Astrocyte (in vitro differentiated cells and primary cell): Measurements from ENCODE around the gene FGF23. TPM values are rescaled to one million over a fixed set of nuclear protein-coding genes. Genes with fewer than 3 reads are reported as not detected.

ENCODE experiments used
- DNase-seq: peaks from one replicate; pipeline ENCODE4 v3.0.0-alpha.2; 2010; ENCODE audit warnings: low read depth
- FAIRE-seq: peaks from 2 replicates; lab custom pipeline; 2011; peaks lifted over from hg19 to GRCh38; lab: Jason Lieb, UNC
- H2AFZ ChIP-seq: 2 replicates; pipeline ENCODE4 v1.6.0; 2012; ENCODE audit warnings: low read depth, low read length, inconsistent platforms
- H3K27ac ChIP-seq: 2 replicates; pipeline ENCODE4 v1.5.1; 2011; ENCODE audit warnings: low read depth, low read length, inconsistent platforms
- H3K27me3 ChIP-seq: 2 replicates; pipeline ENCODE4 v1.6.0; 2011; ENCODE audit warnings: low read length, inconsistent platforms; ENCODE audit not compliant: insufficient read depth
- H3K36me3 ChIP-seq: 2 replicates; pipeline ENCODE4 v1.5.1; 2011; ENCODE audit warnings: low read length, inconsistent platforms; ENCODE audit not compliant: insufficient read depth
- H3K4me1 ChIP-seq: 2 replicates; pipeline ENCODE4 v1.5.1; 2011; ENCODE audit warnings: low read length, inconsistent platforms; ENCODE audit not compliant: insufficient read depth
- H3K4me2 ChIP-seq: 2 replicates; pipeline ENCODE4 v1.6.0; 2012; ENCODE audit warnings: low read length, inconsistent platforms
- H3K4me3 ChIP-seq: 2 replicates; pipeline ENCODE4 v1.5.1; 2011; ENCODE audit warnings: low read depth, mild to moderate bottlenecking, low read length, inconsistent platforms; ENCODE audit not compliant: insufficient read depth
- H3K79me2 ChIP-seq: 2 replicates; pipeline ENCODE4 v1.6.0; 2012; ENCODE audit warnings: mild to moderate bottlenecking, low read length, inconsistent platforms; ENCODE audit not compliant: insufficient read depth
- H3K9ac ChIP-seq: 2 replicates; pipeline ENCODE4 v1.6.0; 2012; ENCODE audit warnings: mild to moderate bottlenecking, low read length, inconsistent platforms
- H3K9me3 ChIP-seq: 2 replicates; pipeline ENCODE4 v1.5.1; 2012; ENCODE audit warnings: low read depth, mild to moderate bottlenecking, low read length, inconsistent platforms; ENCODE audit not compliant: insufficient read depth
- H4K20me1 ChIP-seq: 2 replicates; pipeline ENCODE4 v1.6.0; 2012; ENCODE audit warnings: low read length, inconsistent platforms; ENCODE audit not compliant: insufficient read depth
- H3K27ac Mint-ChIP-seq: one replicate; pipeline ENCODE4 v1.8.0; 2021; ENCODE audit warnings: mild to moderate bottlenecking, mixed read lengths; ENCODE audit not compliant: unreplicated experiment
- H3K27me3 Mint-ChIP-seq: one replicate; pipeline ENCODE4 v1.8.0; 2021; ENCODE audit warnings: low read depth, mixed read lengths; ENCODE audit not compliant: unreplicated experiment
- H3K36me3 Mint-ChIP-seq: one replicate; pipeline ENCODE4 v1.8.0; 2021; ENCODE audit warnings: low read depth, mixed read lengths; ENCODE audit not compliant: unreplicated experiment
- H3K4me1 Mint-ChIP-seq: one replicate; pipeline ENCODE4 v1.8.0; 2021; ENCODE audit warnings: low read depth, mixed read lengths; ENCODE audit not compliant: unreplicated experiment
- H3K4me3 Mint-ChIP-seq: one replicate; pipeline ENCODE4 v1.8.0; 2021; ENCODE audit warnings: mild to moderate bottlenecking, moderate library complexity, mixed read lengths; ENCODE audit not compliant: unreplicated experiment
- H3K9me3 Mint-ChIP-seq: one replicate; pipeline ENCODE4 v1.8.0; 2021; ENCODE audit warnings: mild to moderate bottlenecking, mixed read lengths; ENCODE audit not compliant: unreplicated experiment
- EZH2 ChIP-seq: IDR thresholded peaks from 2 replicates; pipeline ENCODE4 v1.6.1; 2012; ENCODE audit warnings: mild to moderate bottlenecking, low read length, inconsistent platforms; ENCODE audit not compliant: insufficient read depth
- total RNA-seq: library from RNA; stranded (reverse); gene quantifications from 2 replicates; pipeline ENCODE4 v1.2.1, GENCODE V29; 2021
- TF ChIP-seq, protein P1 (sequence below): IDR thresholded peaks from 2 replicates; pipeline ENCODE4 v1.5.1; 2011; ENCODE audit warnings: low read depth, mild to moderate bottlenecking, inconsistent platforms, low read length, moderate library complexity; ENCODE audit not compliant: insufficient read depth

Gene FGF23
- total RNA-seq, 1 donor from 2014 or later: not detected

DNA sequence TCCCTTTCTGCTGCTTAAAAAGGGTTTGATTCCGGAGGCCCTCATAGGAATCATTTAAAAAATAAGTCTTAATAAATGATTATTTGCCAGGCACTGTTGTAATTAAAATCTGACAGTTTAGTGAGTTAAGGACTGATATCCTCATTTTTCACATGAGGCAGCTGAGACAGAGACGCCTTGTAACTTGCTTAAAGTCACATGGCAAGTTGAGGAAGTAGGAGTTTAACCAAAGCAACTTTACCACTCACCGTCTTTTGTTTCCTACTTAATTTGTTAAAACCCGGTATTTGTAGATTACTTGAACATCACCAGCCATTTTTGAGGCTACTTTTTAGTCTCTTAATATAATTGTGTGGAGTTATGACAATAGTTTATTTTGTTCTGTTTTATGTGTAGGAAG, 56.1 kb downstream of the FGF23 start:
- FAIRE-seq (no peak), DNase-seq (no peak)
- H3K4me3 ChIP-seq: no peak overlapping the region
- Mint-ChIP-seq H3K27me3 (no peaks in the 10 kb centered on the region), H3K4me1 (peaks cover 22% of the 10 kb centered on the region), H3K27ac (peak overlapping the region; percentile 19), H3K4me3 (peak overlapping the region; percentile 99), H3K9me3 (no peaks in the 10 kb centered on the region), H3K36me3 (peaks cover 10% of the 10 kb centered on the region)
- H2AFZ ChIP-seq: no peak overlapping the region
- H3K4me2 ChIP-seq: peak overlapping the region; percentile 93
- no peaks in the 10 kb centered on the region for H3K9me3 ChIP-seq
- H3K27me3 ChIP-seq: no peaks in the 10 kb centered on the region
- no peaks in the 10 kb centered on the region for H3K36me3 ChIP-seq
- H4K20me1 ChIP-seq: peaks cover 40% of the 10 kb centered on the region
- no peak for TF ChIP-seq EZH2
- TF ChIP-seq, protein P1, sequence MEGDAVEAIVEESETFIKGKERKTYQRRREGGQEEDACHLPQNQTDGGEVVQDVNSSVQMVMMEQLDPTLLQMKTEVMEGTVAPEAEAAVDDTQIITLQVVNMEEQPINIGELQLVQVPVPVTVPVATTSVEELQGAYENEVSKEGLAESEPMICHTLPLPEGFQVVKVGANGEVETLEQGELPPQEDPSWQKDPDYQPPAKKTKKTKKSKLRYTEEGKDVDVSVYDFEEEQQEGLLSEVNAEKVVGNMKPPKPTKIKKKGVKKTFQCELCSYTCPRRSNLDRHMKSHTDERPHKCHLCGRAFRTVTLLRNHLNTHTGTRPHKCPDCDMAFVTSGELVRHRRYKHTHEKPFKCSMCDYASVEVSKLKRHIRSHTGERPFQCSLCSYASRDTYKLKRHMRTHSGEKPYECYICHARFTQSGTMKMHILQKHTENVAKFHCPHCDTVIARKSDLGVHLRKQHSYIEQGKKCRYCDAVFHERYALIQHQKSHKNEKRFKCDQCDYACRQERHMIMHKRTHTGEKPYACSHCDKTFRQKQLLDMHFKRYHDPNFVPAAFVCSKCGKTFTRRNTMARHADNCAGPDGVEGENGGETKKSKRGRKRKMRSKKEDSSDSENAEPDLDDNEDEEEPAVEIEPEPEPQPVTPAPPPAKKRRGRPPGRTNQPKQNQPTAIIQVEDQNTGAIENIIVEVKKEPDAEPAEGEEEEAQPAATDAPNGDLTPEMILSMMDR: no peak
- peaks cover 68% of the 10 kb centered on the region for H3K79me2 ChIP-seq
- H3K4me1 ChIP-seq: peaks cover 10% of the 10 kb centered on the region
- H3K9ac ChIP-seq: no peak overlapping the region
- no peak overlapping the region for H3K27ac ChIP-seq

DNA sequence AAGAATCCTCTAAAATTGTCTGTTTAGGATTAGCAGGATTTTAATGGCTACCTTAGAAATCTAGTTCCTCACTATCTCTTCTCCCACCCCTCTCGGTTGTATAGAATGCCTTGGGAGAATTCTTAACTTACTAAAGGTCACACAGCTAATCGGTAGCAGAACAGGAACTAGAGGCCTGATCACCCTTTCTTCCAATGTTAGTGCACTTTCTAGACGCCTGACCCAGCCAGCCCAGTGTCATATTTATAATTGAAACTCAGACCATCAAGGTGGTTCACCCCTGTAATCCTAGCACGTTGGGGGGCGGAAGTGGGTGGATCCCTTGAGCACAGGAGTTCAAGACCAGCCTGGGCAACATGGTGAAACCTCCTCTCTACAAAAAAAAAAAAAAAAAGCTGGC, 56.8 kb downstream of the FGF23 start:
- Mint-ChIP-seq H3K9me3 (no peaks in the 10 kb centered on the region), H3K27me3 (no peaks in the 10 kb centered on the region), H3K4me3 (peak overlapping the region; percentile 99), H3K36me3 (peaks cover 10% of the 10 kb centered on the region), H3K4me1 (peaks cover 28% of the 10 kb centered on the region), H3K27ac (peak overlapping the region; percentile 24)
- Histone ChIP-seq H3K4me3 (no peak overlapping the region), H4K20me1 (peaks cover 40% of the 10 kb centered on the region), H3K79me2 (peaks cover 61% of the 10 kb centered on the region), H3K4me1 (peaks cover 10% of the 10 kb centered on the region), H3K9me3 (no peaks in the 10 kb centered on the region), H3K27ac (no peak overlapping the region), H3K4me2 (peak overlapping the region; percentile 93), H3K27me3 (no peaks in the 10 kb centered on the region), H3K36me3 (no peaks in the 10 kb centered on the region), H3K9ac (no peak overlapping the region), H2AFZ (no peak overlapping the region)
- FAIRE-seq (no peak), DNase-seq (no peak)
- TF ChIP-seq, protein P1: no peak
- no peak for TF ChIP-seq EZH2

DNA sequence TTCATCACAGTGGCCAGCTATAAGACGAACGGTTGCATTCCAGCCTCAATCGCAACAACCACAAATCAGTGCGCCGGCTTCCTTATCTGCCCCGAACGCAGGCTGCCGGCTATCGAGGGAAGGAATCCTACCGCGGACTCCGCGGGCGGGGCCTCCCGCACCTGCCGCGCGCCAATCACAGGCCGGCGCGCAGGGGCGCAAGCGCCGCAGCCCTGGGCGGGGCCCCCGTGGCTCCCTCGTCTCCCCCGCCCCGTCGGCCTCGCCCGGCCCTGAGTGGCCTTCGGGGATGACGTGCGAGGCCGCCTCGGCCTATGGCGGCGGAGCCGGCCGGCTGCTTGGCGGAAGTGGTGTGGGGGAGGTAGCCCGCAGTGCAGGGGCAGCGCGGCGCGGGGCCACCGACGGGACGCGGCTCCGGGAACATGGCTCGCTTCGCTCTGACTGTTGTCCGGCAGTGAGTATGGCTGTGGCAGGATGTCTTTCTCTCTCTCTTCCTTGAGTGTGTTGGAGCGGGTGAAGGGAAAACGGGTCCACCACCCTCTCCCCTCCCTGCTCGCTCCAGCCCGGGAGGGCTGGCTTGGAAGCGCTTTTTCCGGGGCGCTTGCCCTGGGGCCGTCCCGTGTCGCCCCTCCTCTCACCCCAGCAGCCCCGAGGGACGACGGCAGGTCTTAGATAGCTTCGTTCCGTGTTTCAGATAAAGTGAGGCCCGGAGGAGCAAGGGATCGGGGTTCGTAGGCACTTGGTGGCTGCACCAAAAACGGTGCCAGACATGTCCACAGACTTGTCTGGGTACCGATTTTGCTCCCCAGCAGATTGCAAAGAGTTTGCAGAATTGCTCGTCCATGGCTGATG, 58.4 kb downstream of the FGF23 start, which contains the start of gene TIGAR:
Gene TIGAR (plus strand): TSS at position 361 of the 849 bp plus-strand sequence. CDS start 59 bp downstream, at position 420.
- no peaks in the 10 kb centered on the region for H3K27me3 ChIP-seq
- H3K4me3 Mint-ChIP-seq: peak within 1 kb of the TSS; percentile 99
- H3K4me2 ChIP-seq: peak within 1 kb of the TSS; percentile 99
- DNase-seq (peak; percentile 86), FAIRE-seq (no peak)
- no peak for TF ChIP-seq EZH2
- TF ChIP-seq, protein P1: no peak
- H3K9ac ChIP-seq: peak within 1 kb of the TSS; percentile 95
- H3K9me3 Mint-ChIP-seq: no peaks in the 10 kb centered on the region
- H3K4me1 ChIP-seq: peaks cover 10% of the 10 kb centered on the region
- H2AFZ ChIP-seq: peak within 1 kb of the TSS; percentile 98
- peaks cover 27% of the 10 kb centered on the region for H3K4me1 Mint-ChIP-seq
- peak within 1 kb of the TSS; percentile 99 for H3K4me3 ChIP-seq
- no peaks in the 10 kb centered on the region for H3K27me3 Mint-ChIP-seq
- no peaks in the 10 kb centered on the region for H3K9me3 ChIP-seq
- H3K36me3 Mint-ChIP-seq: peaks cover 7% of the 10 kb centered on the region
- no peaks in the 10 kb centered on the region for H3K36me3 ChIP-seq
- H3K79me2 ChIP-seq: peaks cover 46% of the 10 kb centered on the region
- peak within 1 kb of the TSS; percentile 85 for H3K27ac ChIP-seq
- peaks cover 25% of the 10 kb centered on the region for H4K20me1 ChIP-seq
- H3K27ac Mint-ChIP-seq: peak within 1 kb of the TSS; percentile 98
